HG02870 (cell line): ENCODE data around the gene ABCA9.
"Not testable (repeated sequence)": the region's sequence is repeated elsewhere in the genome, so short reads cannot be mapped to it uniquely, and the experiment has no call there.

Experiments used
- ATAC-seq: cut with Tn5 transposase; IDR thresholded peaks from one replicate; pipeline ENCODE4 v1.9.1; 2021; ENCODE audit warnings: mild to moderate bottlenecking, moderate library complexity; ENCODE audit not compliant: unreplicated experiment

The ABCA9 gene

GRCh38 chr17:69060822-69061221 lies at the start of gene ABCA9:
TSS of gene ABCA9 (minus strand) at chr17:69060927. CDS start at chr17:69051126, 9,801 bp downstream.
- no peak for ATAC-seq

GRCh38 chr17:69105907-69106730 lies 45.4 kb upstream of the ABCA9 start:
- ATAC-seq, result no peak

- no peak for ATAC-seq
These were observed 43.0 kb upstream of the ABCA9 start for GRCh38 chr17:69103557-69104233.

GRCh38 chr17:69098625-69099024 lies 37.9 kb upstream of the ABCA9 start:
- no peak for ATAC-seq

- no peak for ATAC-seq
These were observed 35.8 kb upstream of the ABCA9 start for GRCh38 chr17:69096541-69096940.

- ATAC-seq, result no peak
These were observed 33.3 kb upstream of the ABCA9 start for GRCh38 chr17:69093995-69094394.

GRCh38 chr17:69093279-69093789 lies 32.6 kb upstream of the ABCA9 start:
- no peak for ATAC-seq

- ATAC-seq, result no peak
These were observed 29.6 kb upstream of the ABCA9 start for GRCh38 chr17:69090365-69090764.

- ATAC-seq, result no peak
These were observed 28.0 kb upstream of the ABCA9 start for GRCh38 chr17:69088643-69089200.

- ATAC-seq, result no peak
These were observed 25.9 kb upstream of the ABCA9 start for GRCh38 chr17:69086641-69087040.

GRCh38 chr17:69084911-69085310 lies 24.2 kb upstream of the ABCA9 start:
- ATAC-seq, result no peak

GRCh38 chr17:69082696-69083095 lies 22.0 kb upstream of the ABCA9 start:
- no peak for ATAC-seq

GRCh38 chr17:69078864-69079263 lies 18.1 kb upstream of the ABCA9 start:
- ATAC-seq, result no peak

- ATAC-seq, result no peak
These were observed 15.1 kb upstream of the ABCA9 start for GRCh38 chr17:69075823-69076222.

GRCh38 chr17:69073392-69073791 lies 12.7 kb upstream of the ABCA9 start:
- not testable (repeated sequence) for ATAC-seq

- ATAC-seq, result not testable (repeated sequence)
These were observed 12.1 kb upstream of the ABCA9 start for GRCh38 chr17:69072803-69073256.

- not testable (repeated sequence) for ATAC-seq
These were observed 10.5 kb upstream of the ABCA9 start for GRCh38 chr17:69071233-69071586.

GRCh38 chr17:69070378-69071232 lies 9.9 kb upstream of the ABCA9 start:
- ATAC-seq, result not testable (repeated sequence)

- ATAC-seq, result no peak
These were observed 8.6 kb upstream of the ABCA9 start for GRCh38 chr17:69069226-69069750.

GRCh38 chr17:69067274-69068047 lies 6.7 kb upstream of the ABCA9 start:
- no peak for ATAC-seq
